Measurements from ENCODE around the gene ZC3H12C.

The ZC3H12C gene

GRCh38 chr11:110112457-110112856 is 19.3 kb downstream of the ZC3H12C start:
- Mint-ChIP-seq H3K27ac (no peak overlapping the region), H3K4me1 (no peaks in the 10 kb centered on the region), H3K27me3 (peaks cover 4% of the 10 kb centered on the region), H3K9me3 (no peaks in the 10 kb centered on the region), H3K4me3 (no peak overlapping the region), H3K36me3 (no peaks in the 10 kb centered on the region)

DNA sequence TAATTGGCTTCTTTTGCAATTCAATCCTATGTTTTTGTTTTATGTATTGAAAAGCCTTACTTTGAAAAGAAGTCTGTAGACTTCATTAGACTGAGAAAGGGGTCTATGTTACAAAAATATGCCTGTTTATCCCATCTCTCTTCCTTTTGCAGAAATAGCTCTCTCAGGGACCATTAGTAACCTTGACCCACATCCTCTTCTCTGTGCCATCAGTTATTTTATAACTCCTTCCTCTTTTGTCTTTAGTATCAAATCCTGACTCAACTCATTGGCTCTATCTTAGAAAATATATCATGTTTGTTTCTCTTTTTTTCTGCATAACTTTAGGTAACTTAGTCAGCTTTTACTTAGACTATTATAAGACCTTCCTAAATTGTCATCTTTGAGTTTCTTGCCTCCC is 20.3 kb downstream of the ZC3H12C start:
- Mint-ChIP-seq H3K4me1 (no peaks in the 10 kb centered on the region), H3K4me3 (no peak overlapping the region), H3K9me3 (no peaks in the 10 kb centered on the region), H3K27me3 (peaks cover 4% of the 10 kb centered on the region), H3K36me3 (no peaks in the 10 kb centered on the region), H3K27ac (no peak overlapping the region)

GRCh38 chr11:110113973-110114372 is 20.8 kb downstream of the ZC3H12C start:
- Mint-ChIP-seq H3K9me3 (no peaks in the 10 kb centered on the region), H3K36me3 (no peaks in the 10 kb centered on the region), H3K27ac (no peak overlapping the region), H3K4me3 (no peak overlapping the region), H3K4me1 (no peaks in the 10 kb centered on the region), H3K27me3 (peaks cover 4% of the 10 kb centered on the region)

GRCh38 chr11:110119317-110119716 is 26.1 kb downstream of the ZC3H12C start:
- Mint-ChIP-seq H3K27me3 (peaks cover 2% of the 10 kb centered on the region), H3K4me3 (no peak overlapping the region), H3K36me3 (no peaks in the 10 kb centered on the region), H3K9me3 (no peaks in the 10 kb centered on the region), H3K27ac (no peak overlapping the region), H3K4me1 (no peaks in the 10 kb centered on the region)

DNA sequence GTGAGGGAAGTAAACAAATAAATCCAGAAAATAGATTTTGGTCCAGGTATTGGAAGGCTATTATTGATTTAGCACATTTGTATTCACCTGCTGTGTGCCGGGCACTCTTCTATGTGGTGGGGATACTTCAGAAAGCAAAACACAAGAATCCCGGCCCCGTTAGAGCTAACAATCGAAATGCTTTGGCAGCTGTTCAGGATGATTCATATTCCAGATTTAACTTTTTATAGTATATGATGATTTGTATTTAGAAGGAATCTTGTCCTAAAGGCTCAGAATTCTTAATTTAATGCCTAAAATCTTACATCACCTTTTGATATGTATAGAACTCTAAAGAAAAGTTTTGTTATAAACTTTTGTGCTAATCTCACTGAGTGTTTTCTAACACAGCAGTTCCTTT is 28.0 kb downstream of the ZC3H12C start:
- H3K9me3 Mint-ChIP-seq: no peaks in the 10 kb centered on the region
- no peaks in the 10 kb centered on the region for H3K36me3 Mint-ChIP-seq
- no peaks in the 10 kb centered on the region for H3K4me1 Mint-ChIP-seq
- no peak overlapping the region for H3K4me3 Mint-ChIP-seq
- peaks cover 4% of the 10 kb centered on the region for H3K27me3 Mint-ChIP-seq
- no peak overlapping the region for H3K27ac Mint-ChIP-seq

GRCh38 chr11:110123003-110123402 is 29.8 kb downstream of the ZC3H12C start:
- Mint-ChIP-seq H3K4me1 (no peaks in the 10 kb centered on the region), H3K27me3 (peaks cover 5% of the 10 kb centered on the region), H3K27ac (no peak overlapping the region), H3K36me3 (no peaks in the 10 kb centered on the region), H3K9me3 (no peaks in the 10 kb centered on the region), H3K4me3 (no peak overlapping the region)

DNA sequence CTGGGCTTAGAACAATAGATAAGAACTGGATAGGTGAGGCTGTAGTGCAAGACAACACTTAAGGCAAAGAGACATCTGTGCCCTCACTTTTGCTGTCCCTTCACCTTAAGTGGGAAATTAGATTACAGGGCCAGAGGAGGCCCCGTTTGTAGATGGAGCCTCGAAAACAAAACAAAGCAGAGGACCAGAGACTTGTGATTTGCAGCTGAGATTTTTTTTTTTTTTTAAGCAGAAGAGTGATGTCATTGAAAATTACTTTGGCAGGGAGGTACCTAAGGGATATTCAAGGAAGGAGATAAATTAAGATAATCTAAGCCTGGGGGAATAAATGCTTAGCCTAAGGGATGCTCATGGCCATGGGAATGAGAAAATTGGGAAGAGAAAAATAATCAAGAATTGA is 31.4 kb downstream of the ZC3H12C start:
- H3K27ac Mint-ChIP-seq: no peak overlapping the region
- H3K9me3 Mint-ChIP-seq: no peaks in the 10 kb centered on the region
- H3K4me3 Mint-ChIP-seq: no peak overlapping the region
- no peaks in the 10 kb centered on the region for H3K36me3 Mint-ChIP-seq
- H3K27me3 Mint-ChIP-seq: peaks cover 5% of the 10 kb centered on the region
- H3K4me1 Mint-ChIP-seq: no peaks in the 10 kb centered on the region

GRCh38 chr11:110125632-110126031 is 32.4 kb downstream of the ZC3H12C start:
- Mint-ChIP-seq H3K27me3 (peaks cover 4% of the 10 kb centered on the region), H3K36me3 (no peaks in the 10 kb centered on the region), H3K4me1 (no peaks in the 10 kb centered on the region), H3K9me3 (no peaks in the 10 kb centered on the region), H3K27ac (no peak overlapping the region), H3K4me3 (no peak overlapping the region)

DNA sequence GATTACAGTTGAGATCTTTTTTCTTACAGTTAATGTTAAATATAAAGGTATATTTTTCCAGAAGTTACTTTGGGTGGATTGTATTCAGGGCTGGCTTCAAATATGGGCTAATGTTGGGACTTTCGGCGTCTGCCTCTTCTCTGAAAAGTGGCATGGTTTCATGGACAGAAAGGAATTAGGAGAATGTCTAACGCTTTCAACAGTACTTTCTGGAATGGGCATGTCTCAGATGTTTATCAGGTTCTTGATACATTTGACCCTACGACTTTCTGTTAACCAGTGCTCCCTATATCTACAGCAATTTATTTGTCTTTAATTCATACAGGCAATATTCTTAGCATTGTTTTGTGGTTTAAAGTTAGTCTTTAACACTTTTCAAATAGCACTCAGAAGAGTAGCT is 33.7 kb downstream of the ZC3H12C start:
- H3K4me1 Mint-ChIP-seq: no peaks in the 10 kb centered on the region
- no peaks in the 10 kb centered on the region for H3K36me3 Mint-ChIP-seq
- no peaks in the 10 kb centered on the region for H3K9me3 Mint-ChIP-seq
- no peak overlapping the region for H3K4me3 Mint-ChIP-seq
- H3K27ac Mint-ChIP-seq: no peak overlapping the region
- H3K27me3 Mint-ChIP-seq: peaks cover 8% of the 10 kb centered on the region

GRCh38 chr11:110128161-110128560 is 35.0 kb downstream of the ZC3H12C start:
- Mint-ChIP-seq H3K4me1 (no peaks in the 10 kb centered on the region), H3K36me3 (no peaks in the 10 kb centered on the region), H3K9me3 (no peaks in the 10 kb centered on the region), H3K27me3 (peaks cover 8% of the 10 kb centered on the region), H3K27ac (no peak overlapping the region), H3K4me3 (no peak overlapping the region)

DNA sequence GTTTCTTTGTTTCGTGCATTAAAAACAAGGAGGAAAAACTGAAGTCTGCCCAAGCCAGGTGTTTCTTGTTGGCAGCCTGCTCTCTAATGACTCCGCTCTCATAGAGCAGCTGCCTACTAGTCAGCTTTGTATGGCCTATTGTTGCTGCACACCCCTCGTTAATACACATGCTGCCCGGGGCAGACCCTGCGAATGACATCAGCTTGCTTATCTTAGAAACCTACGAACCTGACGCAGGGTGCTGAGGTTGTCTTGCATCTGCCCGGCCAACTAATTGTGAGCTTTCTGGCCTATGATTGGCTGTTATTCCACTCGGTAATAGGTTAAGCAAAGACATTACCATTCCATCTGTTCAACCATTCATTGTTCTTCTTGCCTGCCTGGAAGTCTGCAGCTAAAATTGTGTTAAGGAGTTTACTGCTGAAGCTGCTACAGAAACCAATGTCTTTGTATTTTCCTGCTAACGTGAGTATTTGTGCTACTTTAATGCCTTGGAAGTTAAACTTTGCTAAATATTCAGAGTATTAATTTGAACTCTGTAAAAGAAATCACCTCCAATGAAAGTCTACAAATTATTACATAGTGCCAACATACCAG is 37.5 kb downstream of the ZC3H12C start:
- peaks cover 5% of the 10 kb centered on the region for H3K27me3 Mint-ChIP-seq
- no peak overlapping the region for H3K27ac Mint-ChIP-seq
- no peaks in the 10 kb centered on the region for H3K4me1 Mint-ChIP-seq
- no peaks in the 10 kb centered on the region for H3K9me3 Mint-ChIP-seq
- H3K36me3 Mint-ChIP-seq: no peaks in the 10 kb centered on the region
- no peak overlapping the region for H3K4me3 Mint-ChIP-seq

GRCh38 chr11:110131386-110132123 is 38.4 kb downstream of the ZC3H12C start:
- H3K36me3 Mint-ChIP-seq: no peaks in the 10 kb centered on the region
- H3K27me3 Mint-ChIP-seq: peaks cover 5% of the 10 kb centered on the region
- H3K4me3 Mint-ChIP-seq: no peak overlapping the region
- no peak overlapping the region for H3K27ac Mint-ChIP-seq
- no peaks in the 10 kb centered on the region for H3K9me3 Mint-ChIP-seq
- no peaks in the 10 kb centered on the region for H3K4me1 Mint-ChIP-seq

DNA sequence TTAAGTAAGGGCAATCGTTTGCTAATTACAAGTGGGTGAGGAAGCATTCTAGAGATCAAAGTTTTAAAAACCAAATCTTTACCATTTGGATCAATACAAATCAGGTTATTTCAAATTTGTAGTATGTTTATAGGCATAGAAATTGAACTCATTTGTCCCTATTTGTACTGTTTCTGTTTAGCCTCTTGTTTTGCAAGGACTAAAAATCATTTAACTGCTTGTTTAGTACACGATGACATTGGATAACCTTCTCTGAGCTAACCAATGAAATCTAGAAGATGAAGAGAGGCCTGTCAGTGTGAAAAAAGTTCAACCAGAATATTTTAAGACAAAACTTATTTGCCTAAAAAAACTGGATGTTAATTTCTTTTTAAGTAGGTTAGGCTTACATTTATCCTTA is 40.0 kb downstream of the ZC3H12C start:
- Mint-ChIP-seq H3K27ac (no peak overlapping the region), H3K4me3 (no peak overlapping the region), H3K4me1 (no peaks in the 10 kb centered on the region)

GRCh38 chr11:110134110-110134509 is 40.9 kb downstream of the ZC3H12C start:
- no peaks in the 10 kb centered on the region for H3K36me3 Mint-ChIP-seq
- H3K9me3 Mint-ChIP-seq: no peaks in the 10 kb centered on the region
- no peak overlapping the region for H3K27ac Mint-ChIP-seq
- H3K4me3 Mint-ChIP-seq: no peak overlapping the region
- H3K4me1 Mint-ChIP-seq: no peaks in the 10 kb centered on the region
- H3K27me3 Mint-ChIP-seq: peaks cover 4% of the 10 kb centered on the region

More for the DNA sequence above, 40.0 kb downstream of the ZC3H12C start:
- Mint-ChIP-seq H3K36me3 (no peaks in the 10 kb centered on the region), H3K27me3 (peaks cover 4% of the 10 kb centered on the region), H3K9me3 (no peaks in the 10 kb centered on the region)

- Mint-ChIP-seq H3K4me3 (no peak overlapping the region), H3K9me3 (no peaks in the 10 kb centered on the region), H3K27ac (no peak overlapping the region), H3K4me1 (no peaks in the 10 kb centered on the region), H3K36me3 (no peaks in the 10 kb centered on the region), H3K27me3 (peaks cover 8% of the 10 kb centered on the region)
These were observed 48.6 kb downstream of the ZC3H12C start for GRCh38 chr11:110141812-110142211.

- no peak overlapping the region for H3K27ac Mint-ChIP-seq
- no peaks in the 10 kb centered on the region for H3K9me3 Mint-ChIP-seq
- no peak overlapping the region for H3K4me3 Mint-ChIP-seq
- peaks cover 8% of the 10 kb centered on the region for H3K27me3 Mint-ChIP-seq
- H3K4me1 Mint-ChIP-seq: no peaks in the 10 kb centered on the region
- H3K36me3 Mint-ChIP-seq: no peaks in the 10 kb centered on the region
These were observed 54.9 kb downstream of the ZC3H12C start for GRCh38 chr11:110147962-110148709.

Measured in activated naive CD4-positive, alpha-beta T cell treated with anti-CD3 and anti-CD28 coated beads, Interleukin-2, amount 50 U/mL, for 24 hours (primary cell).